Astrocyte of the cerebellum (primary cell): ENCODE data around the gene TFDP1.

Experiments used
- DNase-seq: peaks from one replicate; pipeline ENCODE4 v3.0.0-alpha.2; 2011; ENCODE audit warnings: low read depth
- H3K4me3 ChIP-seq: 2 replicates; pipeline ENCODE4 v1.5.1; 2011; ENCODE audit warnings: mild to moderate bottlenecking, low read depth, low read length, moderate library complexity
- CTCF ChIP-seq: IDR thresholded peaks from 2 replicates; pipeline ENCODE4 v1.5.1; 2012; ENCODE audit warnings: low read length, low read depth, moderate library complexity, mild to moderate bottlenecking; ENCODE audit errors: missing control alignments
- in situ Hi-C: cut with HindIII; loops from 2 replicates; pipeline ENCODE4 v1.10.0; 2017; ENCODE audit warnings: low sequenced_read_pairs

Gene TFDP1

GRCh38 chr13:113616281-113616906, 31.8 kb downstream of the TFDP1 start:
- peak; percentile 6 for DNase-seq
- no peak overlapping the region for H3K4me3 ChIP-seq
- TF ChIP-seq CTCF = no peak
- in situ Hi-C loops = no loop called here

- peak; percentile 85 for DNase-seq
- in situ Hi-C loops = no loop called here
- H3K4me3 ChIP-seq = no peak overlapping the region
- no peak for TF ChIP-seq CTCF
Observed at GRCh38 chr13:113616991-113617749, 32.6 kb downstream of the TFDP1 start.

GRCh38 chr13:113617961-113618360, 33.4 kb downstream of the TFDP1 start:
- H3K4me3 ChIP-seq = no peak overlapping the region
- DNase-seq = no peak
- TF ChIP-seq CTCF = no peak
- in situ Hi-C loops = no loop called here

GRCh38 chr13:113618455-113618854, 33.9 kb downstream of the TFDP1 start:
- no peak overlapping the region for H3K4me3 ChIP-seq
- TF ChIP-seq CTCF = no peak
- in situ Hi-C loops = no loop called here
- no peak for DNase-seq

GRCh38 chr13:113620036-113620796, 35.7 kb downstream of the TFDP1 start:
- no peak for TF ChIP-seq CTCF
- no peak overlapping the region for H3K4me3 ChIP-seq
- no peak for DNase-seq
- in situ Hi-C loops = no loop called here

GRCh38 chr13:113621046-113621445, 36.5 kb downstream of the TFDP1 start:
- H3K4me3 ChIP-seq = no peak overlapping the region
- TF ChIP-seq CTCF = no peak
- in situ Hi-C loops = no loop called here
- DNase-seq = no peak
